PC-3 (cell line): ENCODE results near the gene THAP4.

ENCODE experiments used
- EZH2 ChIP-seq: fragments of 300-600 bp; sonication (generic); IDR thresholded peaks from one replicate; pipeline ENCODE4 v1.6.1; 2017; ENCODE audit warnings: antibody characterized with exemption, mild to moderate bottlenecking, low read length; ENCODE audit not compliant: unreplicated experiment
- EZH2phosphoT487 ChIP-seq: fragments of 300-600 bp; sonication (generic); IDR thresholded peaks from 2 replicates; pipeline ENCODE4 v1.6.1; 2018; ENCODE audit warnings: mild to moderate bottlenecking, antibody characterized with exemption, low read length, borderline replicate concordance
- TF ChIP-seq, protein P1 (sequence below): fragments of 300-600 bp; sonication (generic); conservative IDR thresholded peaks from 2 replicates; pipeline ENCODE4 v1.5.1; 2017; ENCODE audit warnings: antibody characterized with exemption, low read depth, mild to moderate bottlenecking, low read length

DNA sequence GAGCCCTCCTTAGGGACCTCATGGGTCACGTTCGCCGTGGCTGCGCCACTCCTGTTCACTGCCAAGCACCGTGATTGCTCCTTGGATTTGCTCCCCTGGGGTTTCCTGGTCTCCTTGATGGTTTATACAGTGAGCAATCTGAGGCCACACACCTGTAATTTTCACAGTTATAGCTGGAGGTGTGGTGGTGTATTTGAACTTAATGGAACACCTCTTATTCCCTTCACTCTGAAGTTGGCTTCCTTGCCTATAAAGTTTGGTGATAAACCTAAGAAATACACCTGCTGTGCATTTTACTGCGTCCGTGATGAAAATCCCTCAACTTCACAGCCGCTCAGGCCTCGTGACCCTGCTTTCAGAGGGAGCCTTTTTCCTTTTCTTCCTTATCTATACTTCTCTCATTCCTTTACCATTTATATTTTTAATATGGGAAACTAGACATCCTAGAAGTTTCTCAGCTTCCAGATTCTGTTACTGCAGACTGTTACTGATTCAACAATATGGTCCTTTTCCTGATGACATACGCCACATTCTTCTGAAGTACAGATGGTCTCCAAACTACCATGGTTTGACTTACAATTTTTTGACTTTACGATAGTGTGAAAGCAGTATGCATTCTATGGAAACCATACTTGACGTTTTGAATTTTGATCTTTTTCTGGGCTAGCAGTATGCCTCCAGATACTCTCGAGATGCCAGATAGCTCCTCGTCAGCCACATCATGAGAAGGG is 9.1 kb upstream of the THAP4 start:
- no peak for TF ChIP-seq EZH2
- TF ChIP-seq, protein P1, sequence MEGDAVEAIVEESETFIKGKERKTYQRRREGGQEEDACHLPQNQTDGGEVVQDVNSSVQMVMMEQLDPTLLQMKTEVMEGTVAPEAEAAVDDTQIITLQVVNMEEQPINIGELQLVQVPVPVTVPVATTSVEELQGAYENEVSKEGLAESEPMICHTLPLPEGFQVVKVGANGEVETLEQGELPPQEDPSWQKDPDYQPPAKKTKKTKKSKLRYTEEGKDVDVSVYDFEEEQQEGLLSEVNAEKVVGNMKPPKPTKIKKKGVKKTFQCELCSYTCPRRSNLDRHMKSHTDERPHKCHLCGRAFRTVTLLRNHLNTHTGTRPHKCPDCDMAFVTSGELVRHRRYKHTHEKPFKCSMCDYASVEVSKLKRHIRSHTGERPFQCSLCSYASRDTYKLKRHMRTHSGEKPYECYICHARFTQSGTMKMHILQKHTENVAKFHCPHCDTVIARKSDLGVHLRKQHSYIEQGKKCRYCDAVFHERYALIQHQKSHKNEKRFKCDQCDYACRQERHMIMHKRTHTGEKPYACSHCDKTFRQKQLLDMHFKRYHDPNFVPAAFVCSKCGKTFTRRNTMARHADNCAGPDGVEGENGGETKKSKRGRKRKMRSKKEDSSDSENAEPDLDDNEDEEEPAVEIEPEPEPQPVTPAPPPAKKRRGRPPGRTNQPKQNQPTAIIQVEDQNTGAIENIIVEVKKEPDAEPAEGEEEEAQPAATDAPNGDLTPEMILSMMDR = no peak
- TF ChIP-seq EZH2phosphoT487 = no peak
